ENCODE measurements around the gene MAGI2.

The MAGI2 gene

DNA sequence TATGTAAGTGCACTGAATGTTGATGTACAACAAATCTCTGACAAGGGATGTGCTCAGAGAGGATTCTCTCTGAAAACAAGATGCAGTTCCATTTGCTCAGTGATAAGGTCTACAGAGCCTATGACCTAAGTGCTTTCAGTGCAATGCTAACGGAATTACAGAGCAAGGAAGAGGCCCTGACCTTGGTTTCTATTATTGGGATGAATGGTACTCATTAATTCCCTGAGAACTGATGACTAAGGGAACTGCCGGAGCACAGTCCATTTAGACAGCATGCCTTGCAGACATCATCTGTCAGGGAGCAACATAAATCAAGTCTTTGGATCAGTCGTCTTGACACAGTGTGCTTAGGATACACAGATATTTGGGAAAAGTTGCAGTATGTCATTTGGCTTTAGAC is 1314.1 kb downstream of the MAGI2 start:
- TF ChIP-seq, protein P1, sequence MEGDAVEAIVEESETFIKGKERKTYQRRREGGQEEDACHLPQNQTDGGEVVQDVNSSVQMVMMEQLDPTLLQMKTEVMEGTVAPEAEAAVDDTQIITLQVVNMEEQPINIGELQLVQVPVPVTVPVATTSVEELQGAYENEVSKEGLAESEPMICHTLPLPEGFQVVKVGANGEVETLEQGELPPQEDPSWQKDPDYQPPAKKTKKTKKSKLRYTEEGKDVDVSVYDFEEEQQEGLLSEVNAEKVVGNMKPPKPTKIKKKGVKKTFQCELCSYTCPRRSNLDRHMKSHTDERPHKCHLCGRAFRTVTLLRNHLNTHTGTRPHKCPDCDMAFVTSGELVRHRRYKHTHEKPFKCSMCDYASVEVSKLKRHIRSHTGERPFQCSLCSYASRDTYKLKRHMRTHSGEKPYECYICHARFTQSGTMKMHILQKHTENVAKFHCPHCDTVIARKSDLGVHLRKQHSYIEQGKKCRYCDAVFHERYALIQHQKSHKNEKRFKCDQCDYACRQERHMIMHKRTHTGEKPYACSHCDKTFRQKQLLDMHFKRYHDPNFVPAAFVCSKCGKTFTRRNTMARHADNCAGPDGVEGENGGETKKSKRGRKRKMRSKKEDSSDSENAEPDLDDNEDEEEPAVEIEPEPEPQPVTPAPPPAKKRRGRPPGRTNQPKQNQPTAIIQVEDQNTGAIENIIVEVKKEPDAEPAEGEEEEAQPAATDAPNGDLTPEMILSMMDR (IDR thresholded peaks at IDR 0.05; ENCODE audit: low read depth, low read length): no peak

DNA sequence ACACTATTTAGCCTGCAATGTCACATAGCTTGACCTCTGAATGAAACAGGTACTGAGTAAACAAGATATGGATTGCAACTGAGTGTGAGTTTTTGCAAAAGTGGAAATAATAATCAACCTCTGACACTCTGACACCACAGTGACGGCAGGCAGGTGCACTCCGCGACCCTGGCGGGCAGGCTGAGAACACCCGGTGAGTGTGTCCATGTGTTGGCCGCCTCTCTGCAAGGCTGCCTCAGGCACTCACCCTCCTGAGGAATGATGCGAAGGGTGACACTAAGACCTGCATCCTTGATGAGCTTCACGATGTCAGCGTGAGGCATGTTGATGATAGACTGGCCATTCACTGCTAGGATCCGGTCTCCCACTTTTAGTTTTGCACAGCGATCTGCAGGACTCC is 1318.7 kb downstream of the MAGI2 start:
- TF ChIP-seq, protein P1 (IDR thresholded peaks at IDR 0.05; ENCODE audit: low read depth, low read length): no peak
- no peak overlapping the region for H3K4me3 ChIP-seq (ENCODE audit: low read depth, low read length)

More for the DNA sequence above, 1314.1 kb downstream of the MAGI2 start:
- H3K4me3 ChIP-seq (ENCODE audit: low read depth, low read length): no peak overlapping the region

DNA sequence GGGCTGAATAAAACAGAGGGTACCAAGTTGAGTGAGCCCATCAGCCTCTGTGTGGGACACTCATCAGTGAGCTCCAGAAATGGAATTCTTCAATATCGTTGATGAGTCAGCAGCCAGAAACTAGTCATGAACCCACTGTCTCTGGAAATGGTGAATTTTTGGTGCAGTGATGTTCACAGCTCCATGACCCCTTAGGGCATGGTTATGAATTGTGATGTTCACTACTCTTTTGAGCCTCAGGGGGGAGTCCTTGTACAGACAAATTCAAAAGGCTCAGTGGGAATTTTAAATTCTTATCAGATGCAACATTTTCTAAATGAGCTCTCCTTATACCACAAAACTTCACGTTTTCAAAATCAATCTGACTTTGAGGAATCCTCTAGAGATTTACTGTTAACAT is 1319.2 kb downstream of the MAGI2 start:
- no peak overlapping the region for H3K4me3 ChIP-seq (ENCODE audit: low read depth, low read length)
- TF ChIP-seq, protein P1 (IDR thresholded peaks at IDR 0.05; ENCODE audit: low read depth, low read length): peak; percentile 48; the same call in 1 of the 2 replicates

DNA sequence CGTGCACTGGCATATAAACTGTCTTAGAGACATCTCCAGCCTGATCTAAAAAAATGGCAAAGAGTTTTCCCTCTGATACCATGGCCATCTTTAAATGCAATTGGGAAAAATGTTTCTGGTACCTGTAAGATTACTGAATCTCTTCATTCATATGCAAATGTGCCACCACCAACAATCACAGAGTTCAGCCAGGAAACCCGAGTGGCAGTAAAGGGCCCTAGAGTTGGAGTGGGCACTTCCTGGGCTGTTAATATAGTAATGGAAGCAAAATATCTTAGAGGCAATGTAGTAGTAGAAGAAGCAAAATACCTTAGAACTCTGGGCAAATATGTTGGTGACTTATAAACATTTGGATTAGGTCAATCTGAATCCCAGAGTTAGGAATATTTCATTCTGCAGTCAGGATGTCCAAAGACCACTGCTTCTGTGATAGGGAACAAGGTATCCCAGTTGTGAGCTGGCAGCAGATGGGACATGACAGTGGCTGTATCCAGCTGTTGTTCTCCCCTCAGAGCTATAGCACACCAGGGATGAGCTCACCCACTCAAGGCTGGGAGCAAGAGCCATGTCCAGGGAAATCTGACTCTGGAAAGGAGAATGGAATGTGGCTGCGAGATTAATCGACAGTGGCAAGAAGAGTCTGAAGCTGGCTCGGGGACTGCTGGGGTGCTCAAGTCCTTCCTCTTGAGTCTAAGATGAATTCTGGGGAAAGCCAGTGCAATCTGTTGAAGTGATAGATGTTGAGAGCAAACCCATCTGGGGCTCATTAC is 1322.8 kb downstream of the MAGI2 start:
- TF ChIP-seq, protein P1 (IDR thresholded peaks at IDR 0.05; ENCODE audit: low read depth, low read length): no peak
- H3K4me3 ChIP-seq (ENCODE audit: low read depth, low read length): no peak overlapping the region

DNA sequence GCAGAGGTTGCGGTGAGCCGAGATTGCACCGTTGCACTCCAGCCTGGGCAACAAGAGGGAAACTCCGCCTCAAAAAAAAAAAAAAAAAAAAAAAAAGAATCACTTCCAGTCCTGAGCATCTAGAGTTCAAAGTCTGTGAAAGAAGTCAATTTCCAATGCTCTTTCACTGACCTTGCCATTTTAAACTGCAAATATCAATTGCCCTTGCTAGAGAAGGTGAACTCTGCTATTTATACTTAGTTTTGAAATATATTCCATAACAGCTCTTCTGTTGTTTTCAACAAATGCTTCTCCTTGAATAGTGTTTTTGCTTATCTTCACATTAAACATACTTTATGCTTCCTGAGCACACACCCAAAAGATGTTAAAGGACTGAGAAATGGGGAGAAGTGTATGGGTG is 1323.6 kb downstream of the MAGI2 start:
- TF ChIP-seq, protein P1 (IDR thresholded peaks at IDR 0.05; ENCODE audit: low read depth, low read length): no peak
- H3K4me3 ChIP-seq (ENCODE audit: low read depth, low read length): no peak overlapping the region

DNA sequence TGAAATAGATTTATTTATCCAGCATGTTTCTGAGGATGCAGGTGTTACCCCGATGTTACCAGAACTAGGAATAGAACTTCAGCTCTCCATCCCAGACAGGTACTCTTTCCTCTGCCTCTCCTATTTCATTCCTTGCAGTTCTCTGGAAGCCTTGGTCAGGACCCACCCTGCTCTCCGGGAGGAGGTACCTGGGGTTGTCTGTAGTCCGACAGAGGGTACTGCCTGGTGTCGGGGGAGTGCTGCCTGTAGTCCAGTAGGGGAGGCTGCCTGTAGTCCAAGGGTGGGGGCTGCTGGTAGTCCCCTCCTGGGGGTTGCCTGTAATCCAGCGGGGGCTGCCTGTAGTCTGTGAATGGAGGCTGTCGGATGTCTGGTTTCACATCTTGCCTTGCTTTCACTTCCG is 1326.5 kb downstream of the MAGI2 start:
- TF ChIP-seq, protein P1 (IDR thresholded peaks at IDR 0.05; ENCODE audit: low read depth, low read length): no peak
- no peak overlapping the region for H3K4me3 ChIP-seq (ENCODE audit: low read depth, low read length)

DNA sequence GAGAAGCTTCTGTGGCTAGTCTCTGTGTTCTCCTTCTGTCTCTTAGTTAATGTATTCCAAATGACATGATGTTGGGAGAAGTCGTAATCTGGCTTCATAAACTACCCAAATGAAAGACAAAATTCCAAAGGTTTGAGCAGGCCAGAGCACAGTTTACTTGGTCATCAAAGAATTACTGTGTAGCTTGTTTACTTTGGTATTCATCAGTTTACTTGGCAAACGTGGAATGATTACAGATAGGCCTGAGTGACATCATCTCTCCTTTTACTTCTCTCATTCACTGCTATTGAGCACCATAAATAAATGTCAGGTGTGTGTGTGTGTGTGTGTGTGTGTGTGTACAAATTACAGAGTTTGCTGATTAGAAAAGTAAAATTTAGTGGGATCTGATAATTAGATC is 1327.6 kb downstream of the MAGI2 start:
- TF ChIP-seq, protein P1 (IDR thresholded peaks at IDR 0.05; ENCODE audit: low read depth, low read length): no peak
- H3K4me3 ChIP-seq (ENCODE audit: low read depth, low read length): no peak overlapping the region
